HG02571 (cell line): ENCODE measurements around the gene DYNC1I1.

Experiments used
- ATAC-seq: cut with Tn5 transposase; IDR thresholded peaks from one replicate; pipeline ENCODE4 v1.9.1; 2021; ENCODE audit warnings: mild to moderate bottlenecking, moderate library complexity; ENCODE audit not compliant: unreplicated experiment

DYNC1I1 gene

DNA sequence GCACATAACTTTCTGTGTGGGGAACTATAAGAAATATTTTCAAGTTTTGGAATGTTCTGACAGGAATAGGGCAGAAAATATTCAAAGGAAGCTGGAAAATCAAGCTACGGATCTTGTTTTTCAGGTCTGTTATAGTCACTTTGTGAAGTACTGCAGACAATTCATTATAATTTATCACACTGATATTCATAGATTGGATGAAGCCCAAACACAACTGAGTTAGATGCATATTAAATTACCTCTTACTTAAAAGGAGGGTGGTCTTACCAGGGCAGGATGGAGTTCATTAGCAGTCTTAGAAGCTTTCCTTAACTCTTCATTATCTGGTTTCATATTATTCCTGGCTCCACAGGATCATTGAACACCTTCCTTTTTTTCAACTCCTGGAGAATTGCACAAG is 242.3 kb downstream of the DYNC1I1 start:
- no peak for ATAC-seq

DNA sequence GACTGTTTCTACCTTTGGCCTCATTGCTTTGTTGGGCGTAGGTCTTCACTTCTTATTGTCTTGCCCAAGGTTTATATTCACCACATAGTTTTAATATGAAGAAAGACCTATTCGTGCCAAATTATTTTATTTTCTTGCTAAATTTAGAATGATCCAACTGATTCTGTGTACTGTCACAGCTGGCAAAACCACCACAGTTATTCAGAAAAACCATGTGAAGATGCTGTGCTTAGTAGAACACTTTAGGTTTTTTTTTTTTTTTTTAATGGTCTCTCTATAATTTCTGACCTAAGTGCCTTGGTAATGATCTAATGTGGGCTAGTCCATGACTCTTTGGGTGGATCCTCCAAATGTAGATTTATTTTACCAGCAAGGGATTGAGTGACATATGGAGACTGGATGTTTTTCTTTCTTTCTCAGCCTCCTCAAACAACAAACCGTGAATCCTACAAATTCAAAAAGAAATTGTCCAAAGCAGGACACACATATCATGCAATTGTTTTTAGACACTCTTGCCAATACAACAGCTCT is 243.8 kb downstream of the DYNC1I1 start:
- no peak for ATAC-seq

DNA sequence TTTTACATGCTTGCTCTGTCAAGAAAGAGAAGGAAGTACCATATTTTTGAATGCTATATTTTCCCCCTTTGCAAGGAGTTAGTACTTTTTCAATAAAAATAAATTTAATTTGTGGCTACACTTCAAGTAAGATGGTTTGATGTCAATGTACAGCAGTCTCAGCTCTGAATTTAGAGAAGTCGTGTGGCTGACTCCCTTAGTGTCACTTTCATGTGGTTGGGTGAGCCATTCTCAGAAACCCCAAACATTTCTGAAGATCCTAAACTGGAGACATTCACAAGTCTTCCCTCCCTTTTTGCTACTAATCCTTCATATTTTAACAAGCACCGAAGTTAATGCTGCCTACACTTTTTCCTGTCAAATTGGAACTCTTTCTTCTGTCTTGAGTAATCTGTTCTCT is 244.4 kb downstream of the DYNC1I1 start:
- no peak for ATAC-seq

DNA sequence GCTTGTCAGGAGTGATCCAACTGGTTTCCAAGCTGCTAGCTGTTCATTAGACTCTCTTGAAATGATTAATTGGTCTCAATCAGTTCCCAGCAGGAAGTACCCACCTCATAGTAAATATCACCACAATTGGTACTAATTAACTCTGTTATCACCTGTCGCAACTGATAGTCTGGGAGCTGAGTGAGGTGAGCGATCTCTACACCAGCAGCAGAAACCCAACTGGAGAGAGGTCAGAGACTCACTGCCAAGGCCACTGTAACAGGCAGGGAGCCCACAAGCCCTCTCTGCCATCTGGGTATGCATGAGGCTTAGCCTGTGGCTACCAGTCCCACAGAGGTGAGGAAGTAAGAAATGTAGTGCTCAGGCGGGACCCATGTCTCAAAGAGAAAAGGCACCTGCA is 245.5 kb downstream of the DYNC1I1 start:
- ATAC-seq, result no peak

DNA sequence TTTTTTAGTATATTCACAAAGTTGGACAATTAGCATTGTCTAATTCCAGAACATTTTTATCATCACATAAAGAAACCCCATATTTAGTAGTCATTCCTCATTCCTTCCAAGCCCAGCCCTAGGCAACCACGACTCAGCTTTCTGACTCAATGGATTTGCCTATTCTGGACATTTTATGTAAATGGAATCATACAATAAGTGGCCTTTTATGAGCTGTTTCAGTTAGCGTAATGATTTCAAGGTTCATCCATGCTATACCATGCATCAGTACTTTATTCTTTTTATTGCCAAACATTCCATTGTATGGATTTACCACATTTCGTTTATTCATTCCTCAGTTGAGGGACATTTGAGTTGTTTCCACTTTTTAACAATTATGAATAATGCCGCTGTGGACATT is 249.2 kb downstream of the DYNC1I1 start:
- no peak for ATAC-seq

DNA sequence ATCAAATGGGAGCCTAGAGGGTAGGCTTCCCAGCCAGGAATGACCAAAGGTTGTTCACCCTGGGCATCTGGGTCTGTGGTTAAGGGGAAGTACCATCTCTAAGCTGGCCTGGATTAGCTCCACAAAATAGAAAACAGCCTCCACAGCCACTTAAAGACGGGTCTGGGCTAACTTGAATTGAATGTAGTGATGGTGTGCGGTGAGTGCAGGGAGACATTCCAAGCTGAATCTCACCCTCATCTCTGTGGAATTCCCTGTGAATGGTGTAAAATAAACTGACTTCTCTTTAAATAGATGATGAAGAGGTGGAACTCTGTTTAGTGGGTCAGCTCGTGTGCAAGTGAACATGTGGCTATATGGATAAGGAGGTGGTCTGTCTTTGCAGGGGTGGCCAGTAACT is 251.0 kb downstream of the DYNC1I1 start:
- ATAC-seq, result no peak

DNA sequence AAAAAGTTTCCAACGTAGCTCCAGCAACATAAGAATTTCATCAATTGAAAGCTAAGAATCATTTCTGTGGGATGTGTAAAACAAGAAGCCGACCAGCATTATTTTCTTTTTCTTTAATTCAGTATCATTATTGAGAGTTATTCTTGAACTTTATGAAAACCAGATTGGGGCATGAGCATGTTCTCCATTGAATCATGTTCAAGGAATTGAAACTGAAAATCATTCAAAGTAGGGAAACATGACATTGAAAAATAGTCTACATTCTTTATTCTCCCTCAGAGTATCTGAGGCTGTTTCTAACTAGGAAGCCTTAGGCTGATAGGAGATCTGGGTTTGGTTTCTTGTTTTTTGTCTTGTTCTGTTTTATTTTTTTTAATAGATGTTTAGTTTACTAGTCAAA is 253.7 kb downstream of the DYNC1I1 start:
- ATAC-seq, result no peak

DNA sequence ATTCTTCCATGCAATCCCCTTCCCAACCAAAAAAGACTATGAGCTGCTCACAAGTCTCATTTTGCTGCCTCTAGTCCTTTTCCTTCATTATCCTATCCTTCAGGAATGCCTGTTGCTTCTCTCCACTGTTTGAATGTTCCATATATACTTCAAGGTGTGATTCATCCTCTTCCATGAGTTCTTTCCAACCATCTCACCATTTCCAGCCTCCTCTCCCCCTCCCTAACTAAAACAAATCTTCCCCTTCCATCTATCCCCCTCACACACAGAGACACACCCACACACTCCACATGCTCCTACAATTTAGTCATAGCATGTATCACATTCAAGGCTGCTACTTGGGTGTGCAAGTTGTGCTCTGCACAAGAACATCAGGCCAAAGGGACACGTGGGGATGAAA is 254.3 kb downstream of the DYNC1I1 start:
- no peak for ATAC-seq

DNA sequence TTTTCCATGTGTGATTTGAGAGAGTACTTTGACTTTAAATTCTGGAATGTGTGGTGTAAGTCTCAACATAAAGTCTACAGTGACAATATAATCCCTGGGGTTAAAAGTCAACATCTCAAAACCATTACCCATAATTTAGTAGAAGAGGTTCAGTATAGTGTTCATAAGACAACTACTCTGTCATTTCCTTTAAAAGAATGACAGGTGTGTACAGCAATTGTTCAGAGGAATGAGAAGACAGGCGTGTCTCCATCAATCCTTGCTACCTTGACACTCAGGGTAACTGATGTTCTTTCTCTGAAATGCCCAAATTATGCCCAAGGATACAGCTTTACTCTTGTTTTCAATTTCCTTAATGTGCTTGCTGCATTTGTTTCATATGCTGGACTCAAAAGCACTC is 256.4 kb downstream of the DYNC1I1 start:
- no peak for ATAC-seq

DNA sequence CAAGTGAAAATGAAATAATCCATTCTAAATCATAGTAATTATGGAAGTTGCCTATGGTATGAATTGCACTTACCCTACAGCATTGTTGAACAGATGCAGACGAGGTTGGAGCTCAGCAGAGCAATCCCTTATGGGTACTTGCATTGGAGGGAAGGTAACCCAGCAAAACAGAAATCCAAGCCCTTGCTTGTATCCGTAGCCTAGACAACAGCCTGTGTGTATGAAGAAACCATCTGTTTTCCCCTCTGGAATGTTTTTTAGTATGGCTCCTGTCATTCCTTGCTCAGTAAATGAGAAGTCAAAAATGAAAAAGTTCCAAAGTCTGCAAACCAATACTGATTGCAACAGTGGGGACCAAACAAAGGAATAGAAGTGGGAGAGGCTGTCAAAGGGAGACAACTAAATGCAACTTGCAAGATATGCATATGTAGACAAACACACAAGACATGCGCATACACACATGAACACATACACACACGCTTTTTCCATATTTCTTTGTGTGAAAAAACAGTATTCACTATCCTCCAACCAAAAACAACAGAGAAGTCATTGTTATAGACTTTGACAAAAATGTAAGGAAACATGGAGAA is 260.8 kb downstream of the DYNC1I1 start:
- no peak for ATAC-seq

DNA sequence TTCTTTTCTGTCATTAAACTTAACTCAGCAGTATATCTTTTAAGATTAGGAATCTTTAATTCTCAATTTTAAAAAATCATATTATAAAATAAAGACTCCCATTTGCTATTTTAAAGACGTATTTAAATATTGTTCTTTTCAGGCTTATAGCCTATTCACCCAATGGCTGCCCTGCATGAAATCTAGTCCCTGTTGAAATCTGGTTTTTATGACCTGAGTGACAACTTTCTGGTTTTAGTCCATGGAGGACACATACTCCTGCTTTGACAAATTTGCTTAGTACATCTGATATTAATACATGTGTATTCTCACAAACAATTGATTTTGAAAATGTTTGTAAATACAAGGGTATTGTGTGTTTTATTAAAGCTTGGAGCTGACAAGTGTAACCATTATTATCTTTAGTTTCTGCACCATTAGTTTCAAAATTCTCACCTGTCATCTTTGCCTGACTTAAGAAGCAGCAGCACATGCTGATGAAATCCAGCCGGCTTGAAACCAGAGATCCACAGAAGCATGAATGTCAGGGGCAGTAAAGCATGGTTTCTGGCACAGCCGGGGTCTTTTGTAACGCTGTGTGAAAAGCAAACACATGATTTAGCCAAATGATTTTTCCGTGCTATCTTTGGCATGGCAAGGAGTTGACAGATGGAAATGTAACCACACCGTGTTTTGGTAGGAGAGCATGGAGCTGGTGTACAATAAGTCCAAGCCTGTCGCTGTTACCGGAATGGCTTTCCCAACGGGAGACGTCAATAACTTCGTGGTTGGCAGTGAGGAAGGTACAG is 262.8 kb downstream of the DYNC1I1 start:
- no peak for ATAC-seq

DNA sequence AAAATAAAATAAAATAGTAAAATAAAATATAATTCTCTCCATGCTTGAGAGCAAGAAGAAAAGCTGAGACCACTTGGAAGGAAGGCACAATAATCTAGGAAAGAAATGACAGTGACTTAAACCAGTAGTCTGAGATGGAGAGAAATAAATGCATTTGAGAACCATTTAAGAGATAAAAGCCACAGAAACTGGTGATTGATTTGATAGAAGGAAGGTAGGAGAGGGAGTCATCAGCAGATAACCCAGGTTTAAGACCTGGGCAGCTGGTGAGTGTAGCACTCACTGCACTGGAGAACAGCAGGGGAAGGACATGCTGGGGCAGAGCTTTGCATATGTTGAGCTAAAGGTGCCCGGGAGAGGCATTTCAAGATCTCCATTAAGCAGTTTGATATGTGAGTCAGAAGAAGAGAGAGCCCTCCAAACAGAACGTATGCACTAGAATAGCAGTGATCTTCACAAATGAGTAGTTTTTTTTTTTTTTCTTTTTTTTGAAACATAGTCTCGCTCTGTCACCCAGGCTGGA is 268.0 kb downstream of the DYNC1I1 start:
- no peak for ATAC-seq

DNA sequence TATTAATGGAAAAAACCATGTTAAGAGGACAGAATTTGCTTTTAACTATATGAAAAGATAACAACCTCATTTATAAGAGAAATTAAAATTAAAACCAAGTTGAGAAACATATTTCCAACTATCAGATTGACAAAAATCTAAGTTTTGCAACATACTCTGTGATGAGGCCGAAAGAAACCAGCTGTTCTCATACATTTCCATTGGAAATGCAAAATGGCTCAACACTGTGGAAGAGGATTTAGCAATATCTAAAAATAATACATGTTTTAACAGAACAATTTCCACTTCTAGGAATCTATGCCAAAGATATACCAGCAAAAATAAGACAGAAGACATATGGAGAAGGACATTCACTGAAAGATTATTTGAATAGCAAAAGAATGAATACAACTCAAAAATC is 268.8 kb downstream of the DYNC1I1 start:
- ATAC-seq, result no peak

DNA sequence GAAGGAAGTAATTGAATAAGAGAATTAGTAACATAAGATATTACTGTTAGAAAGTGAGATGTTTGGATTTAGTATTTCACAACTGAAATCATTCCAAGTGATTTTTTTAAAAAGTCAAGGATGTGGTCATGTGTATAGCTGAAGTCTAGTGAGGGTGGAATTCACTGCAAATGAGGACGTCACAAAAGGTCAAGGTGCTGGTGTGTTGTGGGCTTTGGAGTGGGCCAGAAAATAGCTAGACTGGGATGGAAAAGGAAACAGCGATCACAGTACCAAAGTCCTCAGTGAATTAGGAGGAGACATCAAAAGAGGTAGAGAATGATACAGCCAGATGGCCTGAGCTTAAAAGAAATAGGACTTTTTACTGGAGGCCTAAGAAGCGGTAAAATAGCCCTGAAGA is 272.8 kb downstream of the DYNC1I1 start:
- ATAC-seq, result no peak

DNA sequence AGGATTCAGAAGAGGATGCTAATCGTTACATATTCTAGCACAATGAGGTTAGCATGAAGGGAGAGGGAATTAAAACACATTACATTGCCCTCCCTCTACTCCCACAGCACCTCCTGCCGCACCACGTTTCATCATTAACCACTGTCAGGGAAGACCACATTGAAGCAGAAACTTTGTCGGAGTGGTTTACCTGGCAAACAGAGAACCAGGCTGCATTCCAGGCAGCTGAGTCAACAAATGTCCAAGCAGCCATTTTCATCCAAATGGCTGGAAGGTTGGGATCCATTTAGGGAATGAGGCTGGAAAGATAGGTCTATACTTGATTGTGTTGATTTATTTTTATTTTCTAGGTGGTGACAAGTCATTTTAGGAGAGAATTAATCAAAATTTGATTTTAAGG is 273.6 kb downstream of the DYNC1I1 start:
- ATAC-seq, result no peak

DNA sequence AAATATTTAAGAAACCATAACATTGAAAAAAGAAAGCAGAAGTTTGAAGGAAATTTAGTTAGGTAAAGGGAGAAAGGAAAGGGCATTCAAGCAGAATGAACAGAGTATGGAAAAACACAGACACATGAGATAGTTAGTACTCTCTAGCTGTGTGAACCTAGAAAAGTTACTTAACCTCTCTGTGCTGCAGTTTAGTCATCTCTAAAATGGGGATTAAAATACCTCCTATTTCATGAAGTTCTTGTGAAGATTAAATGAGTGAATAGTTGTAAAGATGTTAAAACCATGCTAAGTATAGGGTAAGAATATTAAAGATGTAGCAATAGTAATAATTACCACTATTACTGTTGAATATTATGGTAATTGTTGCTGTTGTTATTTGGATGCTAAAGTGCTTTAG is 279.9 kb downstream of the DYNC1I1 start:
- ATAC-seq, result no peak

DNA sequence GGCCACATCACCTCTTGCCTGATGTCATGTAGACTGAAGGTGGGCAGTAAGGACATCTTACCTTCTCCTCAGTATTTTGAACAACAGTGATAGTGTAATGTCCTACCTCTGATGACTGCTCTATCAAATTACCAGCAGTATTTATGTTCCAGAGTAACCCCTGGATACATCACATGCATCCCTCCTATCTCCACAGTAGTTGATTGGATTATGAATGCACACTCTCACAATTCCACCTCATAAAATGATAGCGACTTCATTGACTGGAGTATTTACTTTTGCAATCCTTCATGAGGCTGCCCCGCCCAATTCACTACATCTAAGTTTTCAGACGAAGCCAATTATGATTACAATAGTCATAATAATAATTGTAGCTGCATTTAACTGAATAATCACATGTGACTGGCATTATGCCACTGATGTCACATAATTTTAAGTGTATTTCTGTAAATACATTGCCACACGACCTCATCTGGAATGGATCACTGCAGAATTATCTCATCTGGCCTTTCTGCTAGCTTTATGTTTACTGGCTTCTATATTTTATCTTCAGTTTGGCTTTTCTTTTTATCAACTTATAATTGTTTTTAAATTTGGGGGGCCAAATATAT is 280.6 kb downstream of the DYNC1I1 start:
- no peak for ATAC-seq

DNA sequence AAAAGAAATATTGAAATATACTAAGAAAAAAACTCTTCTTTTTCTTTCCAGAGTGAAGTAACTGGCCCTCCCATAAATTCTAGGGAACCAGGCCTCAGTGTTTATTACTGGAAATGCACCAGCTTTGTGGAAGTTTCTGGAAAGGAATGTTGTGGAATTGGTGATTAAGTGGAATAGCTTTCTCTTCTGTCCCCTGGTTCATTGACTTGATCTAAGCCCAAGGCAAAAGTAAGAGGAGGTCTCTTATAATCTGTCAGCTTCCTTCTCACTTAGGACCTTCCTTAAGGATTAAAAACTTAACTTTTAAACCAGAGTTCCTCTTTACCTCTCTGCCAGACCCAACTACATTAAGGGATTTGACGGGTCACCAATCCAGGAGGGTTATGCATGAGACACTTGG is 283.4 kb downstream of the DYNC1I1 start:
- no peak for ATAC-seq

DNA sequence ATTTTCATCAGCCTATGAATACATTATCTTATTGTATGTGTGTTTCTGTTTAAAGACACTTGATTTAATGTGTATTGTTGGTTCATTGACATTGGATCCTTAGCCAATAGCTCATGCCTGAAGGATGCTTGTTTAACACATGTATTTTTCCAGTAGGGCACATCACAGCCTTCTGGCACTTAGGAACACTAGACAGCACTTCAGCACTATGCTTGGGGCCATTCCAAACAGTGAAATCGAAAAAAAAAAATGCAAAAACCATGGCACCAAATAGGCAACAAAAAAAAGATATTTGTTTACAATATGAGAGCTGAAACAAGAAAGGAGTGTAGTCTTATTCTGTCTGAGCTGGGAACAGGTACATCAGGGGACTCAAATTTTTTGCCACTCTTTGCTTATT is 286.7 kb downstream of the DYNC1I1 start:
- ATAC-seq, result no peak

DNA sequence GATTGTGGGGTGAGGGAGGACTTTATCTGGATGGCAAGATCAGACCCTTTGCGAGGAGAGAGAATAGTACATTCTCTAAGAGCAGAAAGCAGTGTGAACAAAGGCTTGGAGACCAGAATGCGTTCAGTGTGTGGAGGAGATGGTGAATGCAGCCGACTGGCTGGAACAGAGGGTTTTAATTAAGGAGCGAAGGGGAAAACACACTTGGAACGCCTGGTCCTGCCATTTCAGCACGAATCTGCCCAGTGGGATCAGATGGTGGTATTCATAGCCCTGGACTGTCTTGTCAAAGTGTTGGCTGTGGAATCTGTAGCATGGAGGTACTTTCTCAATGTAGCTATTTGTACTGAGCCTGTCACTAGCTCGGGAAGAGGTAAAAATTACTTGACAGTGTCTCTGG is 288.7 kb downstream of the DYNC1I1 start:
- no peak for ATAC-seq

DNA sequence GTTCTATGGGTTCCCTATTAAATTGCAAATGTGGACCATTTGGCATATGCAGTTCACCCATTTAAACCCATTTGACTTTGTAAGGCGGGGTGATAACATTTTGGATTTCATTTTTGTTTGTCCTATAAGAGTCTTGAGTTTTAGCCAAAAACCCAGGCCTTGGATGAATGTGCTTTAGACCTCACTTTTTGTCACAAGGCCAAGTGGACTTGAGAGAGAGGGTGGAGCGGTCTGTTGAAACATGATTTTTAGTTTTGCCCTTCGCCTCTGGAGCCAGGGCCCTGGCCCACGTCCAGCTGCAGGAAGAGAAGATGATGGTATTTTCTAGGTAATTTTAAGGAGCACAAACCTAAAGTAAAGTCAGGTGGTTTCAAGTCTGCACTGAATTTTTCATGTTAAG is 289.5 kb downstream of the DYNC1I1 start:
- no peak for ATAC-seq

DNA sequence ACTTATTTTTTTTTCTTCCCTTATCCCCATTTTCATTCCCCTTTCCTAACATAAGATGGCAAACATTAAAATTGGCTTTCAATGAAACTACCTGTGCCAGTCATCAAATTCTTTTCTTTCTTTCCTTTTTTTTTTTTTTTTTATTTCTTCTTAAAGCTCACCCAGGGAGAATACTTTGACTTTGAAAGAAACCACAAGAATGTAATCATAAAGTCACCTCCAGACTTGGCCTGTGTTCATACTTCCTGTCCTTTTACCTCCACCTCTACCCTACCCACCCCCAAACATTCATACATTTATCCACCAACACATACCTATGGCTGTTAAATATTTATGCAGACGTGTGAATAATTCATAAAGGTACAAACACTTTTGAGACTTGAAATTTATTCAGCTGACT is 295.0 kb downstream of the DYNC1I1 start:
- no peak for ATAC-seq
